CD4-positive, alpha-beta T cell treated with Interferon alpha-2 for 1 hour (primary cell): ENCODE data around the gene ANKS1A.

ENCODE experiments used
- DNase-seq, 2 donors: peaks; one replicate each; pipeline ENCODE4 v3.0.0-alpha.2; 2020 to 2022

Gene ANKS1A

DNA sequence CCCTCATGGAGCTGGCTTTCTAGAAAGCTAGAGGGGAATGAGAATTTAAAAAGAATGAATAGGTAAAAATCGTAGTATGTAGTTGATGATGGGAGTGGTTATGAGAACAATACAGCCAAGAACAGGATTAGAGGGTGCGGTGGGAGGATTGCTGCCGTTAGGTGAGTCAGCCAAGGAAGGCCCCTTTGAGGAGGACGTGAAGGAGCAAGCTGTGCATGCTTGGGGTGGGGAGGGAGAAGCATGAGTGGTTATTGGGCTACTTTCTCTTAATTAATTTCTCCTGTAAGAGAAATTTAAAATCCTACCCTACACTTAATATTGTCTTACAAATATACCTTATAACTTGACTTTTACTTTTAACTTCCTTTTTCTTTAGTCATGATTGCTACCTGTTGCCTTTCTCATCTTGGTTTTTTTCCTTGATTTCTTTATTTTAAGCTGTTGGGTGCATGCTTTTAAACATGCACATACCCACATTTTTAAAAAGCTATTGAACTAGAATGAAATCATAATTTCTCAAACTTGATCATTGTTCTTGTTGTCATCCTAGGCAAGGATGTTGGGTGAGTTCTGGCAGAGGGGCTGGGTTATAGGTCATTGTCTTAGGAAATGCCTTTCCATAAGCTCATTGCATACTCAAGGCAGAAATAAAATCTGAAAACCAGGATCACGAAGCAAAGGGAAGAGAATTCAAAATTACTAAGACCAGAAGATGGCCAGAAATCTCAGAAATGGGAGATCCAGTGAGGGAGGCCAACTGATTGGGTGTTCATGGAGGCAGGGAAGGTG is 137.6 kb downstream of the ANKS1A start:
- DNase-seq = no peak

DNA sequence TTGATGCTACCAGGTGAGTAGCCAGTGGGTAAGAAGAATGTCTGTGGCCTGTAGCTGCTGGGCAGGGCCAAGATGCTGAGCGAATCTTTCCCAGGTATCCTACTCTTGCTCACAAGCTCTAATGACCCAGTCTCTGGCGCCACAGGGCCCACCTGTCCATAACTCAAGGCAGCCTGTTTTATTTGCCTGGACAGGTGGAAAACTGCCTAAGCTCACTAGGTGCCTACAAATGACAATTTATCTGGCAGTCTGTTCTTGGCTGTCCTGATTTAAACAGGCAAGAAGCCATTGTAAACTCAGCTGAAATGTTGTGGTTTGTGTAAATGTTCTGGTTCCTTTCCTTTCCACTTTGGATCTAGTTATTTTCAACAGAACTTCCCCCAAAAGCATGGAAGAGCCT is 138.8 kb downstream of the ANKS1A start:
- no peak for DNase-seq

DNA sequence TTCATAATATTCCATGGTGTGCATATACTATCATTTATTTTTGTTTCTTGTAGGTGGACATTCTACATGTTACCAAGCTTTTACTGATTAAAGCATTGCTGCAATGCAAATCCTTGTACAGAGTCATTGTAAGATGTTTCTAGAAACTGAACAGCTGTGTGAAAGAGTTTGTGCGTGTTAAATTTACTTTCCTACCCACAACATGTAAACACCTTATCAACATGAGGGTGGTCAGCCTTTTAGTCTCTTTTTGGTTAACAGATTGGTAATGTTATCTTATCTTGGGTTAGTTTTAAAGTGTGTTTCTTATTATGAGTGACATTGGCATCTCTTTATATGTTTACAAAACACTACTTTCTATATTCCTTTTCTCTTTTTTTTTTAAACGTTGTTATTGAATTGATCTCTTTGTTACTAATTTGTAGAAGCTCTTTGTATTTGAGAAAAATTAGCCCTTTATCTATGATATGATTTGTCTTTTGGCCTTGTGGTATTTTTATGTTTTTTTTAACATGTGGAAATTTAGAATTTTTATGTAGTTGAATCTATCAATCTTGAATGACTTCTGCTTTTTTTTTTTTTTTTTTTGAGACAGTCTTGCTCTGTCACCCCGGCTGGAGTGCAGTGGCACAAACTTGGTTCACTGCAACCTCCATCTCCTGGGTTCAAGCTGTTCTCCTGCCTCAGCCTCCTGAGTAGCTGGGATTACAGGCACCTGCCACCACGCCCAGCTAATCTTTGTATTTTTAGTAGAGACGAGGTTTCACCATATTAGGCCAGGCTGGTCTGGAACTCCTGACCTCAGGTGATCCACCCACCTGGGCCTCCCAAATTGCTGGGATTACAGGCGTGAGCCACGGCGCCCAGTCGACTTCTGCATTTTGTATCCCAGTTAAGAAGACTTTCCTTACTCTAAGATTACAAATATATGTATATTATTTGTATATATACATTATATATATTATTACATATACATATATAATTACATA is 140.0 kb downstream of the ANKS1A start:
- DNase-seq = no peak

DNA sequence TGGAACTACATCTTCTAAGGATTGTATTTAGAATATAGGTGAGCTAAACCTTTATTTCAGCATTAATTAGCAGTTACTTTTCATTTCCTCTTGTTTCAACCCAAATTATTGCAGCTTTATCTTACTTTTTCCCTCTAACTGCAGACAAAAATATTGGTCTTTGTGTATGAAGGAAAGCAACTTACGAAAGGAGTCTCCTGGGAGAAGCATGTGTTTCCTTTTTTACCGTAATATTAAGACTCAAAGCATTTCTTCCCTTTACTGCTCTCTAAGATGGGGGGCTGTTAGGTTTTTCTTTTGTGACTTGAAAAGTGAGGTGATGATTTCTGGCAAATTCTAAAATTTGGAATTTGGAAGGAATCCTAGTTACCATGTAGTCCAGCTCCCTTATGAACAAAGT is 141.0 kb downstream of the ANKS1A start:
- DNase-seq = no peak

DNA sequence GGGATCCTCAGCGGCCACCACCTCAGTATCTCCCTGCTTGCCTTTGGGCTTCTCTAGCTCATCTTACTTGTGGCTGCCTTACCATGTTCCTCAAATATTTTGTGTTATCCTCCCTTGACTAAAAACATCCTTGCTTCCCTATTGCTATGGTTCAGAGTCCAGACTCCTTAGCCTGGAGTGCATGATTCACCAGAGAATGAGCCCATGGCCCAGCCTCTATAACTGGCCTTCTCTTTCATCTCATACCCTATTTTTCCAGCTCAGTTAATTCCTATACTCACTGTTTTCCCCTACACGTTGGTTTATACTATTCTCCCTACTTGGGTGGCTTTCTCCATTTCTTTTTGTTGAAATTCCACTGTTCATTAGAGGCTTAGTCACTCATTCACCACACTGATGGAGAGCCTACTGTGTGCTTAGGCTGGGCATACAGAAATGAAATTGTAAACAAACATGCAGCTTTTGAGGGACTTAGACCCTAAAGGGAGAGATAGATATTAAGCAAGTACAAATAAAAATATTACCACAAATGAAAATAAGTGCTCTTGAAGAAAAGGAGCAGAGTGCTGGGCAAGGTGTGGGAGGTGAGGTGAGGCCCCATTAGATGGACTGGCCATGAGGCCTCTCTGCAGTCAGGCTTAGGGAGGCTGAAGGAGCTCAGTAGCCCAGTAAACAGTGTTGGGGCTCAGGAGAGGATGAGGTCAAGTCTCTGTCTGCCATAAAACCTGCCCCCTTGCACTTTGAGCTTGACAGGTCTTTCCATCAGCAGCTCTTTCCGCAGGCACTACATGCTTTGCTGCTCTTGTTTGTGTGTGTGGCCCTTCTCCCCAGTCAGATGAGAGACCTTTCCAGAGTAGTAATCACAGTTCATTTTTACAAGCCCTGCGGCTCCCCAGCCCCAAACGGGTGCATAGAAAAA is 142.8 kb downstream of the ANKS1A start:
- DNase-seq = no peak

DNA sequence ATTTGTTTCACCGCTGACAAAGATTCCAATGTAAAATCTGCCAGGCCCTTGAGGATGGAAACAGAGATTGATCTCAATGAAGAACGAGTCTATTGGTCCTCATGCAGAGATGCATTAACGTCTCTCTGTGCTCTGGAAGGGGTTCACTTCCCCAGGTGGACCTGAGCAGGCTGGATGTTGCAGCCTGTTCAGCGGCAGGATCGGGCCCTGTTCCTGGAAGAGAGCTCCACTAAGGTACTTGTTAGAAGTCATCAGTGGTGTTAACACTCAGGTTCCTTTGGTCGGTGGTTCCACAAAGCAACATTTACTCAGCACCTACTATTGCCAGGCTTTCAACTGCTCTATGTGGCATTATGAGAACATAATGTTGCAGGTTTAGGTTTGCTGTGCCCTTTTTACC is 144.6 kb downstream of the ANKS1A start:
- no peak for DNase-seq

DNA sequence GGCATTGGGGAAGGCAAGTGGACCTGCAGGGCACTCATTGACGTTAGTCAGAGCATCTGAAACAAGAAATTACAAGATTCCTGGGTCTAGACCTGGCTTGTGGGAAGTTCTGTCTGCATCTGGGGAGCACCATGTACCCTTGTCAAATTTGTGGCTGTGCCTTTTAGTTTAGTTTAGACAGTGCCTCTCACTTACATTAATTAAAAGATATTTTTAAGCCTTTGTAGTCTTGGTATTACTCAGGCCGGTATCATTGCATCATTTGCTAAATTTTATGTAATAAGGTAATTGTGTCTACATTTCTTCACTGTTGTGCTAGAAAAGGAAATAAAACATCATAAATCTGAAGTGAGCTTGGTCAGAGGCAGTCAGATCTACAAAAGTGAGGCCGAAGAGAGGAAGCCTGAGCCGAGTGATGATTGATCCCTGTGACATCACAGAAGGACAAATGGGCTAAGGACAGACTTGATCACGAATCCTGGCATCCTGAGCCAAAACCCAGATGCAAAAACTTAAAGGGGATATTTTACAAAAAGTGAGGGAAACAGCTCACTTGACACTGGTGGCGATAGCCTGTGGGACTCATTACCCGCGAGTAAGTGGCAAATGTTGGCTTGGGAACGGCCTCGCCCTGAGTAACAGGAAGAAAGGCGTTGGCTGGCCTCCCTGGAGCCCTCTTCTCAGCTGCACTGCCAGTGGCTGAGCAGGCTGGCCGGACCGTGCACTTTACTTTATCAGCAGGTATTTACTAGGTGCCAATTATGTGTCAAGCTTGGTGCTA is 145.5 kb downstream of the ANKS1A start:
- peak; percentile 11 to 44 for DNase-seq

DNA sequence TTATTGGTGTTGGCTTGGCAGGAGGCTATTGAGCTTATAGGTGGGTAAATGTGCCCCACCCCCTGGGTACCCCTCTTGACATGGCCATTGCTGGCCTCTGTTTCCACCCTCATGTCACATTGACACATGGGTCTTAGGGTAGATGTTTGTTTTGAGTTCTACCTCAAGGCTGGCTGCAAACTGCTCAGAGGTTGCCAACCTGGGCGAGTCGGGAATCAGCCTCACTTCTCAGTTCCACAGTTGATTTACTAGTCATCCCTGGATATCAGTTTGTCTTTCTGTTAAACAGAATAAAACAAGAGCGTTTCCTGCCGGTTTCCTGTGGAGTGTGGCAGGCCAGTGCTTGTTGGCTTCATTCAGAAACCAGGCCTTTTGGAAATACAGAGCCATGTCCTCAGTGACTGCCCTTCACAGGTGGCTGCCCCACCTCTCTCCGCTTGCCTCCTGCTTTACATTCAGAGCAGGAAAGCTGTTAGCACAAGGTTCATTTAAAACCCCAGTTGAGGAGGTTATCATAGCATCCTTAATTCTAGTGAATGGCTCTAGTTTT is 146.5 kb downstream of the ANKS1A start:
- no peak for DNase-seq

DNA sequence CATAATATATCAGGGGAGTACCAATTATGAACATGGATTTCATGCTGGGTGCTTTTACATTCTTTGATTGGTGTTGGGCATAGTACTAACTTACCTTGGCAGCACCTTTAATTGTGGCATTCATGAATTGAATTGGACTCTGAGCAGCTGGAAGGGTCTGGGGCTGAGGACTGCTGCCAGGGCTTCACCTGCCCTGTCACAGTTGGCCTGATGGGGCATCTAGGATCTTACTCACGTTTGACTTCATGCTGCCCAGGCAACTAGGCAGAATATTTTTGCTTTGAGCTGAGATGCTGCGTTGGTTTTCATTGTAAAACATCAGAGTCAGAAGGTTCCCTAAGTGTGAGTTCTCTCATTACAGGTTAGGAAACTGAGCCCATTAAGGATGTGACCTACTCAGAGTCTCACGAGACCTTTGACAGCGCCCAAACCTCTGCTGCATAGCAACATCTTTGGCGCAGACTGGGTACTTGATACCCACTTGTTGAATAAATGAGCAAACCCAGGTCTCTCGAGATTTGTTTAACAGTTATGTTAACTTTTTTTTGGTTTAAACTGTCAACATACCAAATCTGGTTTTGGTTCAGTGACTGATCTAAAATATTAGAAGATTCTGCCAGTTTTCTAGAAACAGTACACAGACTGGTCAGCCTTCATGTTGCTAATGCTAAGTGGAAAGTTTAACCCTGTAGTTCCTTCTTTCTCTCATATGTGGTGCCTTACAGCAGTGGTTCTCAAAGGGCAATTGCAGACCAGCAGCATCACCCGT is 147.2 kb downstream of the ANKS1A start:
- no peak for DNase-seq

DNA sequence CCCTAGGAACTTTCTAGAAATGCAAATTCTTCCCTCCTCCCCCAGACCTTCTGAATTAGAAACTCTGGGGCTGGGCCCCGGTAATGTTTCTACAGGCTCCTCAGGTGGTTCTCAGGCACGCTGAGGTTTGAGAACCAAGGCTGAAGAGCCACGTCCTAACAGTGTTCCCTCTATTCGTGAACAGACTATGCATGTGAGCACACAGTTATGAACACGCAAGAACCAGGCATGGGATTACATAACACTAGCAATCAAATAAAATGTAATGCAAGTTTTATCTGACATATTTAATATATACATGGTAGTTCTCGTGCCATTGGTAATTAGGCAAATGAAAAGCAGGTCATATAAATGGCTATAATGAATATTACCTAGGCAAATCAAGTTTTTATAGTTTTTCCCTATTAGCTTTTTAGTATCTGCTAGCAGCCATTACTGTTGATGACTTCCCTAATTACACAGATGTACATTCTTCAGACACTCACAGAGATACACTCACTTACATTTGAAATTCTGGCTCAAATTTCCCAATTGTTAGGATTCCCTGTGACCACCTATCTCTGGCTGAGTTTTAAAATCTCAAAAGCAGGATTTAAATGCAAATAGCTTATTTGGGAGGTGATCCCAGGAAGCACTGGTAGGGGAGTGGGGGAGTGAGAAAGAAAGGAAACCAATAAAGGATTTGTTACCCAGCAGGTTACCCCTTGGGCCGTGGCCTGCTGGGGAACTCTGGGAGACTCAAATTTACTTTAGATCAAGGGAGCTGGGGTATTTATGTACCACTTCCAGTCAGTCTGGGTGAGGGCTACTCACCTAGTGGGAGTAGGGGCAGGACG is 148.0 kb downstream of the ANKS1A start:
- no peak for DNase-seq

DNA sequence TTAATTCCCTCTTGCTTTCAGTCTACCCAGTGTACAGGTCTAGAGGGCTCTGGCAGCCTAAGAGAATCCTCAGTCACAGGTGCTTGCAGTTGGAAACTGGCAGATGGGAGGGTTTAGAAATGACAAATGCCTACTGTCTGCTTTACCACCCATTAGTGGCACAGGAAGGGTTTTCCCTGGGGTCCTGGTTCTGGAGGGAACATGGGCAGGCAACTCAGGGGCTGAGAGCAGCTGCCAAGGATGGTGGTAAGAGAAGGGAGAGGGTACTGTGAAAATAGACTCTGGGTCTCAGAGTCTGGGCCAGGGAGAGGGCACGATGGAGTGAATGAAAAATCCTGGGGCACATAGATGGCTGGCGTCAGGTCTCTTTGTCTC is 148.6 kb downstream of the ANKS1A start:
- DNase-seq = no peak

DNA sequence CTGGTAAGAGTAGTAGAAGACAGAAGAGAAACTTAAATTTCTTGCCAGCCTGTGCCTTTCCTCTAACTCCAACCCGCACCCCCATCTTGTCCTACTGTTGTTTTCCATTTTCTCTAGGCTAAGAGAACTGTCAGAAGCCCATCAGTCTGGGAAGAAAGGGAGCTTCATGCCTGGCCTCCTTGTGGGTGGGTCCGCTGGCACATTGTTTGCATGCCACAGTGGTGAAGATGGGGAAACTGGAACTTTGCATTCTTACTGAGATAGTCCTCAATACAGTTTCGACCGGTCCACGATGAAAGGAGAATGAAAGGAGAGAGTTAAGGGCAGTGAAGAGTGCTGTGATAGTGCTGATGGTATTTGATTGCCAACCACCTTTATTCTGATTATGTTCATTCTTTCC is 149.0 kb downstream of the ANKS1A start:
- no peak for DNase-seq

DNA sequence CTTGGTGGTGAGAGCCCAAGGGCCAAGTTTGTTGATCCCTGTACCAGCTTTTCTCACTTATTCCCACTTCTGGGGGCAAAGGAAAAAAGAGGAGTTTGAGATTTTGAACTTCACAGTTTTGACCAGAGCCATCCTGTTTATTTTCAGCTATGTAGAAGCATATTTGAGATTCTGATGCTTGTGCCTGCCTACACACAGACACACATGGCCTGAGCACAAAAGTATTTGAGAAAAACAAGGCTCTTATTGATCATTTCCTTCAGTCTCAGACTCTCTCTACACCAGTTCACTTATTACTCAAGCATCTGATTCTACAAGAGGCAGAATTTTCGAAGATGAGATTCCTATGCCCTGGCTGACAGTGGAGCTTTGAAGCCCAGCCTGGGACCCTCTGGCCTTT is 151.3 kb downstream of the ANKS1A start:
- DNase-seq = no peak

DNA sequence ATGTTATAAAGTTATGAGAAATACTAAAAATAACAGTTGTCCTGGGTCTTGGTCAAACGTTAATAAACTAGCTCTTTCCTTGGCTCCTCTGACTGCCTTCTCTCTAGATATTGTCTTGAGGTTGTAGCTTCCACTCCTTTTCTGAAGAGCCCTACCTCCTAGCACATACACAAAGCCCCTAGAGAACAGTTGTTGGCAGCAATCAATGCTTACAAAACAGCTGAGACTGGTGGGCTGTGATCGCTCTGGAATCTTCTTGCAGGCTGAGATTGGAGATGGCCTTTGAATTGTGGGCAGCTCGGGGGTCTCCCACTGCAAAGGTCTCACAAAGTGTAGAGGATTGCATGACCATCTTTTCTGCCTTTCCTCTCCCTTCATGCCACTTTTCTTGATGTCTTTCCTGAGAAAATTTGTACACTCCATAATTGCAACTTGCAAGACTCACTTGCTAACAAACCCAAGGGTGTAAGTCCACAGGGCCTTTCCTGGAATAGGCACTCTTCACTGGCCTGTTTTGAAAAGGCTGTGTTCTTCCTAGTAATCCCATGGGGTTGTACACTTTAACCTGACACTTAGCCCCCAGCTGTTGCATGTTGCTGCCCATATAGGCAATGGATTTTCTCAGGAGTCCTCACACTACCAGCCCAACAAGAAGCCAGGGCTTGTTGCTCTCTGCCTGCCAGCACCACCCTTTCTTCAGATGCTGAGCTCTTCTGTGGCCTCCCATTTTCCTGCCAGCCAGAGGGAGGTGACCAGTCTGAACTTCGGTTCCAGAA is 152.2 kb downstream of the ANKS1A start:
- no peak for DNase-seq

DNA sequence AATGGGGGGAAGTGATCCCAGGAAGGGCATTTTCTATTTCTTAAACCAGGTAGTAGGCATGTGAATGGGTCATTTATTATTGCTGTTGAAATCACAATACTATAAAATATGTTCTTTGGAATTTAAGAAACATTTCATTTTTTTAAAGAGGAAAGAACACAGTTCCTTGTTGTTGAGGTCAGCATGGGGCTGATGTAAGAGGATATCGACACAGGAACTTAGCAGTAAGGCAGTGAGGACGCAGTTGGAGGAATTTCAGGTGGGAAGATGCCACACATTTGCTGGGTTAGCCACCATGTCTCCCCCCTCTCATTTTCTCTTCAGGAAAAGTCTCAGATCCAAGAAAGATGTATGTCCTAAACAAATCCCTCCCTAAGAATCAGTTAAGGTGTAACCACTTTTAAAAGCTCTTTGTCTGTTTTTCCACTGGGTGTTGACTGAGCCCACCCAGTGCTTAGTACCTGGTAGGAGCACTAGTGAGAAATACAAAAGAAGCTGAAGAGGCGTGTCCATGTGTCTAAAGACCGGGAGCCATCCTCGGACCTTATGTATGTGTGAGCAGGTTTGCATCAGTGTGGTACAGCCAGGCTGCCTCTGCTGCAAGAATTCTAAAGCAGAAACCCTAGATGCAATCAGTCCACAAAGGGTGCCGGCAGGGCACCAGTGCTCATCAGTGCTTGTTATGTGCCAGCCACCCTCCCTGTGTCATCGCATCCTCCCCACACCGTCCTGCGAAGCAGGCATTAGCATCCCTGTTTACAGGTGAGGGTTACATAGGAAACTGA is 153.2 kb downstream of the ANKS1A start:
- DNase-seq = no peak

DNA sequence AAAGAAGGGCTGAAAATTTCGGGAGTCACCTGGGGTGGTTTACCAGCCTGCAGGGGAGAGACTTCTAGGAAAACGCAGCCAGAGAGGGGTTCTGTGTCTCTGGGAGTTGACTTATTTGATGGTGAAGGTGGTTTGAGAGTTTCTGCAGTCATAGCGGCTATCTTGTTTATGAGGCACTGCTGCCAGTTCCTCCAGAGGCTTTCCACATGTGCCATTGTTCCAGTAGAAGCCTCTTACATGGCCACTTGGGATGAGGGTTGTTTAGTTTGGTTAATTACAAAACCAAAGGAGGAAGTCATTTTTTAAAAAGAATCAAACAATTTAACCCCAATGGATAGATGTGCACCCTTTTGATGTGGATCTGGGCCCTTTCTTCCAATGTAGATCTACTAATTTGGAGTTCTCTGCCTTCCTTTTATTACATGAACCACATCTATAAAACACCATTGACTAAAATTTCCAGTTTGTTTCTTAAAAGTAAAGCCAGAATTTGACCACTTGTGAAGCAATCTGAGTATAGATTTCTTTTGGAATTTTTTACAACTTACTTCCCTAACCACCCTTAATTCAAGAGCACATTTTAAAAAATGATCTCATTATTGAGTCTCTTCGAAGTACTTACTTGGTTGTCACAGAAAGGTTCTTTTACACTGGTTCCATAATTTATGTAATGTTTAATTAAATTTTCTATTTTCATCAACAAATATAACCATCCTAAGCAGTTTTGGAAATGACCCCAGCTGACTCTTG is 154.5 kb downstream of the ANKS1A start:
- no peak for DNase-seq

DNA sequence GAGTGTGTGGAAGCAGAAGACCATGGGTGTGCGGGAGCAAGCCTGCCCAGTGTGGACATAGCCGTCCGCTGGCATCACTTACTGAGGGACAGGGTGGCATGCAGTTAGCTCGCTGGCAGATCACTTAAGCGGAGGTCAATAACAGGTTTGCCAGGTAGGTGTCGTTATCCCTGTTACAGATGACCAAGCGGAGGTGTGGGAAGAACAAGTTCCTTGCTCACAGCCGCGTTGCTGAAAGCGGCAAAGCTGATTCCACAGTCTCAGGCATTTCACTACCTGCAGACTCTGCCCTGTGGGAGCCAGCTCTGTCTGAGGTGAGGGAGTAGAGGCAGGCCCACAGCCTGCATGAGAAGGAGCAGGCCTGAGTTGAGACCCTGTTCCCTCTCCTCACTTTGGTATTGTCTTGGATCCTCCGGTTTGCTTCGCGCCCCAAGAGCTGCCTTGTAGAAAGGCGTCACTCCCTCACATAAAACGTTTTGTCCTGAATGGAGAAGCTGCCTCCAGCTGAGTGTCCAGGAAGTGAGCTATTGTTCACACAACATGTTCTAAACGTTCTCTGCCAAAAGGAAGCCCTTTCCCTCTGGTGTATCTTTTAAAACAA is 155.2 kb downstream of the ANKS1A start:
- no peak for DNase-seq
